HepG2 (cell line): ENCODE data around the gene U2AF2. TPM values are rescaled to one million over a fixed set of nuclear protein-coding genes. Genes with fewer than 3 reads are reported as not detected.
A peak's percentile ranks its signal among the peaks of the same experiment; 100 is the strongest.

Experiments
- ATAC-seq: fragments of 200-7000 bp; cut with Tn5 transposase; 3 replicates; pipeline ENCODE4 v1.9.1; 2020; ENCODE audit warnings: mild to moderate bottlenecking, moderate library complexity
- BruUV-seq: library from RNA; stranded (reverse); fragments of 400-500 nt; replicated peaks from 2 replicates; lab custom pipeline; 2021; lab: Mats Ljungman, UMichigan
- CTCF ChIA-PET: fragments of 300-600 bp; formaldehyde crosslinking; extraction: SDS; loops from one replicate; lab custom pipeline; 2021; ENCODE audit warnings: low total read pairs, inconsistent platforms, low intra/inter-chr PET ratio; lab: Yijun Ruan, JAX
- POLR2A ChIA-PET: fragments of 350-600 bp; sonication (Branson Sonifier 250); formaldehyde crosslinking; loops from one replicate; lab custom pipeline; 2020; ENCODE audit warnings: antibody characterized with exemption, inconsistent platforms; lab: Yijun Ruan, JAX
- DNase-seq: peaks from one replicate; pipeline ENCODE4 v3.0.0-alpha.2; 2015; ENCODE audit warnings: low spot score
- FAIRE-seq: peaks from 3 replicates; lab custom pipeline; 2011; peaks lifted over from hg19 to GRCh38; lab: Jason Lieb, UNC
- H2AFZ ChIP-seq: one replicate; pipeline ENCODE4 v1.6.1; 2011; ENCODE audit warnings: low read length, inconsistent platforms
- H3K27ac ChIP-seq: fragments of 300-600 bp; 3 replicates; pipeline ENCODE4 v1.8.0; 2011; ENCODE audit warnings: mixed run types, mild to moderate bottlenecking, mixed read lengths, low read length, inconsistent platforms; ENCODE audit not compliant: insufficient read depth; ENCODE audit errors: extremely low read length
- H3K27me3 ChIP-seq, 2 experiments: fragments of 200-600 bp in 1 of 2; 2 replicates in 1 of 2; 3 replicates in 1 of 2; pipeline versions ENCODE4 v1.6.0 to v1.8.0; 2011; ENCODE audit warnings: low read length in 2 of 2, mild to moderate bottlenecking in 2 of 2, moderate library complexity in 2 of 2, inconsistent platforms in 1 of 2; ENCODE audit not compliant: insufficient read depth in 2 of 2, control insufficient read depth in 1 of 2
- H3K36me3 ChIP-seq, 2 experiments: fragments of 200-600 bp in 1 of 2; replicated peaks in 1 of 2; 2 replicates in 1 of 2; 3 replicates in 1 of 2; pipeline versions ENCODE4 v1.5.1 to v1.8.0; 2011; ENCODE audit warnings: low read length in 2 of 2, inconsistent platforms in 1 of 2; ENCODE audit not compliant: insufficient read depth in 2 of 2, control insufficient read depth in 1 of 2
- H3K4me1 ChIP-seq: 2 replicates; pipeline ENCODE4 v1.5.1; 2012; ENCODE audit warnings: low read length, inconsistent platforms; ENCODE audit not compliant: insufficient read depth
- H3K4me2 ChIP-seq: 2 replicates; pipeline ENCODE4 v1.6.0; 2011; ENCODE audit warnings: low read depth, low read length, inconsistent platforms
- H3K4me3 ChIP-seq, 3 experiments: fragments of 200-600 bp in 1 of 3; sonication (generic), shearing (Covaris generic) in 1 of 3; replicated peaks in 1 of 3; 2 replicates each; pipeline ENCODE4 v1.5.1; 2011 to 2016; ENCODE audit warnings: low read length in 3 of 3, inconsistent platforms in 2 of 3, low read depth in 2 of 3, mild to moderate bottlenecking in 2 of 3, control low read depth in 1 of 3, mixed read lengths in 1 of 3; ENCODE audit not compliant: insufficient read depth in 1 of 3
- H3K79me2 ChIP-seq: one replicate; pipeline ENCODE4 v1.6.1; 2011; ENCODE audit warnings: low read length, inconsistent platforms; ENCODE audit not compliant: insufficient read depth
- H3K9ac ChIP-seq: 2 replicates; pipeline ENCODE4 v1.6.0; 2011; ENCODE audit warnings: mild to moderate bottlenecking, low read depth, low read length, inconsistent platforms; ENCODE audit not compliant: insufficient read depth
- H3K9me3 ChIP-seq: 2 replicates; pipeline ENCODE4 v1.5.1; 2012; ENCODE audit warnings: mild to moderate bottlenecking, low read length
- H4K20me1 ChIP-seq: 2 replicates; pipeline ENCODE4 v1.6.0; 2011; ENCODE audit warnings: inconsistent platforms, mild to moderate bottlenecking, low read length, moderate library complexity; ENCODE audit not compliant: insufficient read depth
- NPAS2 ChIP-seq: sonication (generic); formaldehyde crosslinking; IDR thresholded peaks from 2 replicates; pipeline ENCODE4 v1.8.0; 2022; ENCODE audit warnings: mild to moderate bottlenecking, missing genetic modification reagents, borderline replicate concordance
- SP4 ChIP-seq: sonication (generic); formaldehyde crosslinking; IDR thresholded peaks from 2 replicates; pipeline ENCODE4 v1.8.1; 2023; ENCODE audit warnings: mild to moderate bottlenecking, missing genetic modification reagents
- ZNF644 ChIP-seq: IDR thresholded peaks from 2 replicates; pipeline ENCODE4 v1.6.1; 2016; ENCODE audit warnings: low read depth
- WGBS: methylation state at CpG from one replicate; pipeline ENCODE4 v1.1.6; 2017; ENCODE audit warnings: low lambda C conversion rate; 5-methylcytosine and 5-hydroxymethylcytosine counted together
- in situ Hi-C: cut with HindIII; loops from 2 replicates; pipeline ENCODE4 v1.10.0; 2017; ENCODE audit warnings: low pct_unique_long_range_greater_than_20kb; ENCODE audit not compliant: extremely low pct_ligation_motif_present
- intact Hi-C: fragments of 100-400 bp; cut with micrococcal nuclease; formaldehyde crosslinking; loops from one replicate; pipeline ENCODE4 v1.10.0; 2022; ENCODE audit not compliant: unreplicated experiment
- polyA plus RNA-seq, 8 experiments: library from polyadenylated mRNA; depleted of rRNA in 3 of 8; stranded (reverse) in 7 of 8; unstranded in 1 of 8; fragments of >200 nt; fragmentation: Illumina TruSeq in 4 of 8; extraction: Trizol in 4 of 8; gene quantifications; 2 replicates each; pipeline versions ENCODE4 v1.2.1 to v1.2.3, GENCODE V29; 2011 to 2016; ENCODE audit warnings: low read depth in 4 of 8, missing spikeins in 1 of 8, mixed read lengths in 1 of 8; ENCODE audit not compliant: insufficient read depth in 1 of 8
- total RNA-seq, 5 experiments: library from RNA; depleted of rRNA; stranded (reverse); fragments of >200 nt; fragmentation: Illumina TruSeq; extraction: Trizol; gene quantifications; 2 replicates each; pipeline ENCODE4 v1.2.3, GENCODE V29; 2016; ENCODE audit warnings: low read depth in 1 of 5
- TF ChIP-seq, protein P1 (sequence below), 2 experiments: fragments of 450-650 bp in 1 of 2; sonication (generic) in 1 of 2; formaldehyde crosslinking; IDR thresholded peaks; 2 replicates each; pipeline versions ENCODE4 v1.5.0 to v1.8.0; 2020 to 2022; ENCODE audit warnings: mild to moderate bottlenecking in 1 of 2, missing genetic modification reagents in 1 of 2

Gene U2AF2
- total and polyA plus RNA-seq, 2 of the 13 experiments (the other 11 are each of a cell fraction or from before 2014, with no cell fraction given), result 84.3 to 124 TPM

- TF ChIP-seq NPAS2 (CRISPR knock-in tag) (no peak), ZNF644 (CRISPR knock-in tag) (no peak)
- no peak for FAIRE-seq
- in situ Hi-C loops, result no loop called here
- no peak for DNase-seq
- Histone ChIP-seq H3K4me3 (no peak overlapping the region), H3K27ac (no peak overlapping the region), H2AFZ (no peak overlapping the region), H3K9me3 (no peaks in the 10 kb centered on the region), H3K36me3 (peaks cover 27 to 48% of the 10 kb centered on the region in 2 experiments; a peak in 4 of 5 replicates), H3K27me3 (no peaks in the 10 kb centered on the region; a peak in 1 of 5 replicates), H4K20me1 (peaks cover 28% of the 10 kb centered on the region), H3K79me2 (peaks cover 68% of the 10 kb centered on the region), H3K4me2 (peak overlapping the region; percentile 58; the same call in 1 of the 2 replicates), H3K9ac (0 out of 2 replicates have a peak overlapping the region, but pooled peaks have one; percentile 94), H3K4me1 (peaks cover 34% of the 10 kb centered on the region)
- intact Hi-C loops, result no loop called here
- WGBS, result 96% methylated on average over 13 of the region's 15 CpGs
- ChIA-PET POLR2A (interaction anchor here (1.3 to 1.5 kb wide), 2 partner anchors 10 to 19 kb away, joined by 4 to 7 read pairs; partner anchors contain the start of gene U2AF2), CTCF (no interaction called here)
- no peak for ATAC-seq
- BruUV-seq, result no TSS peak
These were observed 19.1 kb downstream of the U2AF2 start for GRCh38 chr19:55673889-55674288.

DNA sequence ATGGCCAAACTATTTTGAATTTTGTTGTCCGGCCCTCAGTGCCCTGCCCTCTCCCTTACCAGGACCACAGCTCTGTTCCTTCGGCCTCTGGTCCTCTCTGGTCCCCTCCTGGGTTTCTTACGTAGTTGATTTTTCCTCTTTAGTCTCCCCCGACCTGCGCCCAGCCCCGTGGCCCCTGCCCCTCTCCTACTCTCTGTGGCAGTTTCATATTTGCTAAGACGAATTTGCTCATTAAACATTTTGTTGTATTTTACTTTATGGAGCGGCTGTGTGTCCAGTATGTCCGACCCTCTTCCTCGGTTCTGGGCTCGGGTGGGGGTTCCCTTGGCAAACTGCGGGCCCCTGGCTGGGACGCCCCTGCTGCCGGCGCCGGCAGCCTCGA lies 19.6 kb downstream of the U2AF2 start:
- TF ChIP-seq SP4, result no peak
- TF ChIP-seq, protein P1, sequence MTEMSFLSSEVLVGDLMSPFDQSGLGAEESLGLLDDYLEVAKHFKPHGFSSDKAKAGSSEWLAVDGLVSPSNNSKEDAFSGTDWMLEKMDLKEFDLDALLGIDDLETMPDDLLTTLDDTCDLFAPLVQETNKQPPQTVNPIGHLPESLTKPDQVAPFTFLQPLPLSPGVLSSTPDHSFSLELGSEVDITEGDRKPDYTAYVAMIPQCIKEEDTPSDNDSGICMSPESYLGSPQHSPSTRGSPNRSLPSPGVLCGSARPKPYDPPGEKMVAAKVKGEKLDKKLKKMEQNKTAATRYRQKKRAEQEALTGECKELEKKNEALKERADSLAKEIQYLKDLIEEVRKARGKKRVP (CRISPR knock-in tag; IDR thresholded peaks at IDR 0.05), result 0 out of 4 replicates have a peak, but pooled peaks of 1 of the 2 experiments have one; percentile 9
- Histone ChIP-seq H3K4me2 (peak overlapping the region; percentile 58), H4K20me1 (peaks cover 27% of the 10 kb centered on the region), H3K9me3 (no peaks in the 10 kb centered on the region), H3K9ac (peak overlapping the region; percentile 94; the same call in 1 of the 2 replicates), H3K79me2 (peaks cover 74% of the 10 kb centered on the region), H3K27ac (peak overlapping the region; percentile 52), H3K27me3 (no peaks in the 10 kb centered on the region; a peak in 1 of 5 replicates), H3K4me1 (peaks cover 40% of the 10 kb centered on the region), H2AFZ (no peak overlapping the region), H3K4me3 (peak overlapping the region; percentile 38 to 89 (median 89); a peak in 5 of 6 replicates), H3K36me3 (peaks cover 26 to 48% of the 10 kb centered on the region in 2 experiments; a peak in 4 of 5 replicates)
- POLR2A ChIA-PET, result interaction anchor here (1.3 to 1.5 kb wide), 2 partner anchors 9 to 20 kb away, joined by 4 to 7 read pairs; partner anchors contain the start of gene U2AF2
- 48% methylated on average over 17 of the region's 17 CpGs for WGBS
- no TSS peak for BruUV-seq
- ATAC-seq (no peak; the same call in 2 of the 3 replicates), DNase-seq (no peak), FAIRE-seq (no peak)
- intact Hi-C loops, result no loop called here
- CTCF ChIA-PET, result no interaction called here
- in situ Hi-C loops, result no loop called here
